Fibroblast of skin of back (primary cell): ENCODE measurements around the gene TNS3.
"Not testable (repeated sequence)": the region's sequence is repeated elsewhere in the genome, so short reads cannot be mapped to it uniquely, and the experiment has no call there.

Source experiments
- DNase-seq: peaks from one replicate; pipeline ENCODE4 v3.0.0-alpha.2; 2013

The TNS3 gene

GRCh38 chr7:47271749-47272148 lies 310.2 kb downstream of the TNS3 start:
- no peak for DNase-seq

GRCh38 chr7:47268851-47269836 lies 312.8 kb downstream of the TNS3 start:
- no peak for DNase-seq

GRCh38 chr7:47267346-47267745 lies 314.6 kb downstream of the TNS3 start:
- DNase-seq, result no peak

GRCh38 chr7:47266799-47267198 lies 315.1 kb downstream of the TNS3 start:
- no peak for DNase-seq

GRCh38 chr7:47266131-47266706 lies 315.7 kb downstream of the TNS3 start:
- peak; percentile 67 for DNase-seq

- DNase-seq, result no peak
Measured at GRCh38 chr7:47265621-47266020, 316.3 kb downstream of the TNS3 start.

GRCh38 chr7:47264021-47264651 lies 317.8 kb downstream of the TNS3 start:
- DNase-seq, result peak; percentile 27

GRCh38 chr7:47262881-47263280 lies 319.0 kb downstream of the TNS3 start:
- DNase-seq, result no peak

- not testable (repeated sequence) for DNase-seq
Measured at GRCh38 chr7:47262160-47262559, 319.8 kb downstream of the TNS3 start.

- no peak for DNase-seq
Measured at GRCh38 chr7:47260270-47260669, 321.6 kb downstream of the TNS3 start.

- DNase-seq, result no peak
Measured at GRCh38 chr7:47259682-47260081, 322.2 kb downstream of the TNS3 start.

GRCh38 chr7:47258798-47259197 lies 323.1 kb downstream of the TNS3 start:
- peak; percentile 14 for DNase-seq

- DNase-seq, result peak; percentile 44
Measured at GRCh38 chr7:47256016-47256415, 325.9 kb downstream of the TNS3 start.

- no peak for DNase-seq
Measured at GRCh38 chr7:47255441-47255840, 326.5 kb downstream of the TNS3 start.

GRCh38 chr7:47255007-47255406 lies 326.9 kb downstream of the TNS3 start:
- DNase-seq, result no peak

- peak; percentile 65 for DNase-seq
Measured at GRCh38 chr7:47254081-47254977, 327.6 kb downstream of the TNS3 start.

GRCh38 chr7:47253650-47254080 lies 328.2 kb downstream of the TNS3 start:
- peak; percentile 68 for DNase-seq

GRCh38 chr7:47252675-47253074 lies 329.2 kb downstream of the TNS3 start:
- DNase-seq, result no peak

- no peak for DNase-seq
Measured at GRCh38 chr7:47249361-47249760, 332.6 kb downstream of the TNS3 start.

GRCh38 chr7:47248797-47249196 lies 333.1 kb downstream of the TNS3 start:
- no peak for DNase-seq

GRCh38 chr7:47247132-47247531 lies 334.8 kb downstream of the TNS3 start:
- DNase-seq, result no peak

GRCh38 chr7:47244692-47245091 lies 337.2 kb downstream of the TNS3 start:
- no peak for DNase-seq
